Measurements from ENCODE around the gene OSBPL6.

Gene OSBPL6

DNA sequence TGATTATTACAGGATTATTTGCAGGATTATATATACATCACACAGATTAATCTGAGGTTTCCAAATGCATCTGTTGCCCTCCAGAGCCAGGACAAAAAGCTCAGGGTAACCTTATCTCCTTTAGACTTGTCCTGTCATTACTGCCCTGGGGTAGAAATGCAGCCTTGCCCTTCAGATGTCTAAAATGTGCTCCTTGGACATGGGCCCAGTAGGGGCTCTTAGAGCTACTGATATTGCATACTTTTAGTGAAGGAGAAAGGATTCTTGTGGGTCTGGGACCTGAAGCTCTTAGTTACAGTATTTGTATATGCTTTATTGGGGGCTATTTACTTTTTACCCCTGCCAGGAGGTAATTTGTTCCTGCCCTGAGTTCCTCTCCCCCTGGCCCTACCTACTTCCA lies 200.5 kb downstream of the OSBPL6 start:
- no peak overlapping the region for H3K4me3 ChIP-seq (ENCODE audit: low read length)
- TF ChIP-seq CTCF (IDR thresholded peaks at IDR 0.05; ENCODE audit: insufficient read depth, low read depth, low read length, missing control alignments): no peak
- no peak for DNase-seq (ENCODE audit: low read depth)

DNA sequence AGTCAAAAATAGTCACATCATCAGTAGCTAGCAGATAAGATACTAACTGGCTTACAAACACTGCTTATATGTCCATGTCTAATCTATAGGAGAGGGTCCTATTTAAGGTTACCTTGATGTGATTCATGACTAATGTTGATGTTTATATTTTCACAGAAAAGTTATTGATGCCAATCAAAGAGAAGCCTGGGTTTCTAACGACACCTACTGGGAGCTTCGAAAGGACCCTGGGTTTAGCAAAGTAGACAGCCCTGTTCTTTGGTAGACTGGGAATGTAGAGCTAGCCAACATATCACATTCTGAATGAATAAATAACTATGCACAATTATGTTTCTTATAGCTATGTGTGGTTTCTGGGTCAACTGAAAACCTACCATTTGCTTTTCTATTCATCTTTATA lies 201.0 kb downstream of the OSBPL6 start:
- TF ChIP-seq CTCF (IDR thresholded peaks at IDR 0.05; ENCODE audit: insufficient read depth, low read depth, low read length, missing control alignments): no peak
- no peak overlapping the region for H3K4me3 ChIP-seq (ENCODE audit: low read length)
- DNase-seq (ENCODE audit: low read depth): no peak

GRCh38 chr2:178395941-178396570 lies 201.7 kb downstream of the OSBPL6 start:
- no peak overlapping the region for H3K4me3 ChIP-seq (ENCODE audit: low read length)
- no peak for TF ChIP-seq CTCF (IDR thresholded peaks at IDR 0.05; ENCODE audit: insufficient read depth, low read depth, low read length, missing control alignments)
- DNase-seq (ENCODE audit: low read depth): no peak

DNA sequence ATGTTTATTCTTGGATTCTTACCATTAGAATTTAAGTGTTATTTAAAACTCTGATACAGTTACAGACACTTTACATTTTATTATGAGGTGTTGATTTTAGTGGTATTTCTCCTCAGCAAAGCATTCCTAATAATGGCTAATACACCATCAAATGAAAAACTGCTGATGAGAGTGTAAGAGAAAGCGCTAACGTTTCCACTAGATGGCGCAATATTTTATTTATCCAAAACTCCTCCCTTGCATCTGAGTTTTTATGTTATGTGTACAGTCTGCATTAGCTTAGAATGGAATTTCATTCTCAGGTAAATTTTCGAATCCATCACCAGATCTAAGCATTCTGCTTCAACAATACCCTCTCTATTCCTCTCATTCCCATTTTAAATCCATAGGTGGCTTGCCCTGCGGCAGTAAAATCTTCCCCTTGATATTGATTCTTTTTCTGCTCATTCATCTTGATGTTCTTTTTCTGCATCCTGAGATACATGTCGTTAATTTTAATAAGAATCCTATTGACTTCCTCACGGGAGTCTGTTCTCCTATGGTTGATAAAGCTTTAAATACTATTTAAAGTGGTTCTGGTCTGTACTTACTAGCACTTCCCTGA lies 202.8 kb downstream of the OSBPL6 start:
- H3K4me3 ChIP-seq (ENCODE audit: low read length): no peak overlapping the region
- peak; percentile 60 for TF ChIP-seq CTCF (IDR thresholded peaks at IDR 0.05; ENCODE audit: insufficient read depth, low read depth, low read length, missing control alignments)
- peak; percentile 64 for DNase-seq (ENCODE audit: low read depth)

DNA sequence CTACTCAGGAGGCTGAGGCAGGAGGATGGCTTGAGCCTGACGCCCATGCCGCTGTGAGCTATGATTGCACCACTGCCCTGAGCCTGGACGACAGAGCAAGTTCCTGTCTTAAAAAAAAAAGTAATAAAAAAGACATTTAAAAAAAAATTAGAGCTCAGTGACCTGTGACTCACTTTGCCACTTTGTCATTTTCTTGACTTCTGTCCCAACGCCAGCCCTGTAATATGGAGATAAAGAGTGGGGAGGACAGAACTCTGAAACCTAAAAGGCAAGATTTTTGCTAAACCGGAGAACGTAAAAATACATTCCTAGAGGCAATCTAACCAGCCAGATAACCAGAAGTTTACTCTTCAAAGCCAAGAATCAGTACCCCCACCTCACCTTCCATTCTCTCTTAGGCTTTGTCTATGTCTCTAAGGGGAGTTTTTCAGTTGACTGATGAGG lies 207.7 kb downstream of the OSBPL6 start:
- H3K4me3 ChIP-seq (ENCODE audit: low read length): no peak overlapping the region
- no peak for DNase-seq (ENCODE audit: low read depth)
- TF ChIP-seq CTCF (IDR thresholded peaks at IDR 0.05; ENCODE audit: insufficient read depth, low read depth, low read length, missing control alignments): no peak

- DNase-seq (ENCODE audit: low read depth): no peak
- no peak for TF ChIP-seq CTCF (IDR thresholded peaks at IDR 0.05; ENCODE audit: insufficient read depth, low read depth, low read length, missing control alignments)
- no peak overlapping the region for H3K4me3 ChIP-seq (ENCODE audit: low read length)
Measured at GRCh38 chr2:178403671-178404306, 209.5 kb downstream of the OSBPL6 start.

Data from epithelial cell of esophagus (primary cell).